ENCODE data around the gene BBX. TPM values are rescaled to one million over a fixed set of nuclear protein-coding genes. Genes with fewer than 3 reads are reported as not detected.

Gene BBX
- total and polyA plus RNA-seq, 2 donors from 2014 or later = 8.1 to 85.8 TPM

DNA sequence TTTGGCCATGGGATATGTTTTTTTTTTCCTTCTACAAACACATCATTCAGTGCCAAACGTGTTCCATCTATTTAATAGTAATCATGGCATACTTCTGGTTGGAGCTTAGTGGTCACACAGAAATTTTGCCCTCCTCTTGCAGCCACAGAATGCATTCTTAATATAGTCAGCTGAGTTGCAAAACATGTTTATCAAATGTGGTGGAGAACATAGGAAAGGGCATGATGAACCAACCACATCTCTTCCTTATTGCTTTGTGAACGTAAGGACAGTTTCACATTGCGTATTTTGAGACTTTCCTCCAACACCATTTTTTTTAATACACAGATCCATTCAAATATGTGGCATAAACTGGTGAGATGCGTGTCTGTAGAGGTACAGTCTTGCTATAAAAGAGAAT is 106.8 kb downstream of the BBX start:
- no peaks in the 10 kb centered on the region for H3K36me3 ChIP-seq (ENCODE audit: control insufficient read depth in 2 of 3, insufficient read depth in 3 of 3, low read length in 3 of 3)
- DNase-seq (no peak), FAIRE-seq (no peak)
- H3K9me3 ChIP-seq (ENCODE audit: control insufficient read depth in 2 of 3, insufficient read depth in 1 of 3, low read length in 3 of 3) = no peaks in the 10 kb centered on the region
- H3K9ac ChIP-seq (ENCODE audit: low read length in 3 of 3) = no peak overlapping the region
- TF ChIP-seq, protein P1, sequence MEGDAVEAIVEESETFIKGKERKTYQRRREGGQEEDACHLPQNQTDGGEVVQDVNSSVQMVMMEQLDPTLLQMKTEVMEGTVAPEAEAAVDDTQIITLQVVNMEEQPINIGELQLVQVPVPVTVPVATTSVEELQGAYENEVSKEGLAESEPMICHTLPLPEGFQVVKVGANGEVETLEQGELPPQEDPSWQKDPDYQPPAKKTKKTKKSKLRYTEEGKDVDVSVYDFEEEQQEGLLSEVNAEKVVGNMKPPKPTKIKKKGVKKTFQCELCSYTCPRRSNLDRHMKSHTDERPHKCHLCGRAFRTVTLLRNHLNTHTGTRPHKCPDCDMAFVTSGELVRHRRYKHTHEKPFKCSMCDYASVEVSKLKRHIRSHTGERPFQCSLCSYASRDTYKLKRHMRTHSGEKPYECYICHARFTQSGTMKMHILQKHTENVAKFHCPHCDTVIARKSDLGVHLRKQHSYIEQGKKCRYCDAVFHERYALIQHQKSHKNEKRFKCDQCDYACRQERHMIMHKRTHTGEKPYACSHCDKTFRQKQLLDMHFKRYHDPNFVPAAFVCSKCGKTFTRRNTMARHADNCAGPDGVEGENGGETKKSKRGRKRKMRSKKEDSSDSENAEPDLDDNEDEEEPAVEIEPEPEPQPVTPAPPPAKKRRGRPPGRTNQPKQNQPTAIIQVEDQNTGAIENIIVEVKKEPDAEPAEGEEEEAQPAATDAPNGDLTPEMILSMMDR (IDR thresholded peaks at IDR 0.05; ENCODE audit: borderline replicate concordance, extremely low read depth, insufficient read depth) = no peak
- H3K27me3 ChIP-seq (ENCODE audit: control insufficient read depth, insufficient read depth, low read length) = no peaks in the 10 kb centered on the region
- intact Hi-C loops (cut with DNase I) = no loop called here
- no peak overlapping the region for H3K27ac ChIP-seq (ENCODE audit: low read depth in 2 of 2, low read length in 2 of 2)
- peaks cover 0 to 3% (median 0%) of the 10 kb centered on the region in 3 donors for H3K4me1 ChIP-seq (ENCODE audit: control insufficient read depth in 2 of 3, insufficient read depth in 2 of 3, low read depth in 1 of 3, low read length in 3 of 3)
- H3K4me3 ChIP-seq (ENCODE audit: low read length in 3 of 3) = no peak overlapping the region

GRCh38 chr3:107630779-107631178 is 108.0 kb downstream of the BBX start:
- TF ChIP-seq, protein P1 (IDR thresholded peaks at IDR 0.05; ENCODE audit: borderline replicate concordance, extremely low read depth, insufficient read depth) = no peak
- Histone ChIP-seq H3K9me3 (ENCODE audit: control insufficient read depth in 2 of 3, insufficient read depth in 1 of 3, low read length in 3 of 3) (no peaks in the 10 kb centered on the region), H3K27ac (ENCODE audit: low read depth in 2 of 2, low read length in 2 of 2) (no peak overlapping the region), H3K9ac (ENCODE audit: low read length in 3 of 3) (no peak overlapping the region), H3K4me1 (ENCODE audit: control insufficient read depth in 2 of 3, insufficient read depth in 2 of 3, low read depth in 1 of 3, low read length in 3 of 3) (peaks cover 0 to 3% (median 0%) of the 10 kb centered on the region in 3 donors), H3K4me3 (ENCODE audit: low read length in 3 of 3) (no peak overlapping the region), H3K27me3 (ENCODE audit: control insufficient read depth, insufficient read depth, low read length) (no peaks in the 10 kb centered on the region), H3K36me3 (ENCODE audit: control insufficient read depth in 2 of 3, insufficient read depth in 3 of 3, low read length in 3 of 3) (no peaks in the 10 kb centered on the region)
- FAIRE-seq (no peak), DNase-seq (no peak)
- intact Hi-C loops (cut with DNase I) = no loop called here

GRCh38 chr3:107632576-107632975 is 109.8 kb downstream of the BBX start:
- H3K36me3 ChIP-seq (ENCODE audit: control insufficient read depth in 2 of 3, insufficient read depth in 3 of 3, low read length in 3 of 3) = no peaks in the 10 kb centered on the region
- intact Hi-C loops (cut with DNase I) = no loop called here
- TF ChIP-seq, protein P1 (IDR thresholded peaks at IDR 0.05; ENCODE audit: borderline replicate concordance, extremely low read depth, insufficient read depth) = no peak
- DNase-seq (no peak), FAIRE-seq (no peak)
- H3K9me3 ChIP-seq (ENCODE audit: control insufficient read depth in 2 of 3, insufficient read depth in 1 of 3, low read length in 3 of 3) = no peaks in the 10 kb centered on the region
- H3K4me3 ChIP-seq (ENCODE audit: low read length in 3 of 3) = no peak overlapping the region
- H3K4me1 ChIP-seq (ENCODE audit: control insufficient read depth in 2 of 3, insufficient read depth in 2 of 3, low read depth in 1 of 3, low read length in 3 of 3) = peaks cover 0 to 3% (median 0%) of the 10 kb centered on the region in 3 donors
- H3K27me3 ChIP-seq (ENCODE audit: control insufficient read depth, insufficient read depth, low read length) = no peaks in the 10 kb centered on the region
- no peak overlapping the region for H3K9ac ChIP-seq (ENCODE audit: low read length in 3 of 3)
- no peak overlapping the region for H3K27ac ChIP-seq (ENCODE audit: low read depth in 2 of 2, low read length in 2 of 2)

All from kidney (tissue), 14 donors.